DOHH2 (cell line): ENCODE measurements around the gene EBF3.

Experiments used
- H3F3A ChIP-seq: fragments of 200-600 bp; sonication (generic), shearing (Covaris generic); 2 replicates; pipeline ENCODE4 v1.6.0; 2016; ENCODE audit warnings: antibody characterized with exemption, mild to moderate bottlenecking; ENCODE audit not compliant: control insufficient read depth, insufficient read depth
- H3K27ac ChIP-seq: fragments of 200-600 bp; sonication (generic); 2 replicates; pipeline ENCODE4 v1.5.1; 2014; ENCODE audit warnings: low read depth, mild to moderate bottlenecking, low read length, moderate library complexity
- H3K27me3 ChIP-seq: fragments of 200-600 bp; sonication (generic); 2 replicates; pipeline ENCODE4 v1.6.1; 2014; ENCODE audit warnings: mild to moderate bottlenecking, low read length, mixed read lengths; ENCODE audit not compliant: control insufficient read depth
- H3K36me3 ChIP-seq: fragments of 200-600 bp; sonication (generic); 2 replicates; pipeline ENCODE4 v1.6.1; 2014; ENCODE audit warnings: mild to moderate bottlenecking, low read length, moderate library complexity, mixed read lengths; ENCODE audit not compliant: control insufficient read depth
- H3K4me1 ChIP-seq: fragments of 200-600 bp; sonication (generic); 2 replicates; pipeline ENCODE4 v1.6.1; 2014; ENCODE audit warnings: mild to moderate bottlenecking, low read length, mixed read lengths; ENCODE audit not compliant: control insufficient read depth
- H3K4me2 ChIP-seq: fragments of 200-600 bp; sonication (generic); 2 replicates; pipeline ENCODE4 v1.6.0; 2014; ENCODE audit warnings: mild to moderate bottlenecking, low read length, moderate library complexity
- H3K4me3 ChIP-seq: fragments of 200-600 bp; sonication (generic); 2 replicates; pipeline ENCODE4 v1.5.1; 2014; ENCODE audit warnings: mild to moderate bottlenecking, low read length, mixed read lengths
- H3K79me2 ChIP-seq: fragments of 200-600 bp; sonication (generic); 2 replicates; pipeline ENCODE4 v1.6.1; 2014; ENCODE audit warnings: mild to moderate bottlenecking, low read length, mixed read lengths; ENCODE audit not compliant: control insufficient read depth
- H3K9me2 ChIP-seq: fragments of 200-600 bp; sonication (generic); replicated peaks from 2 replicates; pipeline ENCODE4 v1.6.1; 2014; ENCODE audit warnings: mild to moderate bottlenecking, low read length, mixed read lengths; ENCODE audit not compliant: control insufficient read depth
- H3K9me3 ChIP-seq: fragments of 200-600 bp; sonication (generic); 2 replicates; pipeline ENCODE4 v1.6.1; 2014; ENCODE audit warnings: antibody characterized with exemption, low read length, mixed read lengths; ENCODE audit not compliant: control insufficient read depth, insufficient read depth
- H4K20me1 ChIP-seq: fragments of 200-600 bp; sonication (generic); 2 replicates; pipeline ENCODE4 v1.6.0; 2014; ENCODE audit warnings: low read depth, mild to moderate bottlenecking, antibody characterized with exemption, low read length, moderate library complexity; ENCODE audit not compliant: control insufficient read depth, insufficient read depth
- CTCF ChIP-seq: fragments of 200-600 bp; sonication (generic); IDR thresholded peaks from one replicate; pipeline ENCODE4 v1.5.1; 2014; ENCODE audit warnings: antibody characterized with exemption, mild to moderate bottlenecking, low read depth, low read length; ENCODE audit not compliant: poor library complexity, severe bottlenecking
- EZH2phosphoT487 ChIP-seq: fragments of 200-600 bp; sonication (generic); IDR thresholded peaks from 2 replicates; pipeline ENCODE4 v1.6.1; 2017; ENCODE audit warnings: borderline replicate concordance, mild to moderate bottlenecking, antibody characterized with exemption, low read length, moderate library complexity, mixed read lengths

EBF3 gene

GRCh38 chr10:129999140-129999539, 35.1 kb upstream of the EBF3 start:
- Histone ChIP-seq H4K20me1 (no peaks in the 10 kb centered on the region), H3K79me2 (no peaks in the 10 kb centered on the region)

GRCh38 chr10:129993621-129994020, 29.5 kb upstream of the EBF3 start:
- Histone ChIP-seq H4K20me1 (no peaks in the 10 kb centered on the region), H3K27ac (no peak overlapping the region), H3K36me3 (no peaks in the 10 kb centered on the region), H3K4me3 (no peak overlapping the region), H3K9me3 (no peaks in the 10 kb centered on the region), H3F3A (no peaks in the 10 kb centered on the region), H3K4me1 (no peaks in the 10 kb centered on the region), H3K79me2 (no peaks in the 10 kb centered on the region), H3K4me2 (no peak overlapping the region), H3K9me2 (no peaks in the 10 kb centered on the region; the same call in 1 of the 2 replicates), H3K27me3 (no peaks in the 10 kb centered on the region; the same call in 1 of the 2 replicates)
- TF ChIP-seq CTCF (no peak), EZH2phosphoT487 (no peak)

More at GRCh38 chr10:129999140-129999539, 35.1 kb upstream of the EBF3 start:
- Histone ChIP-seq H3K4me2 (no peak overlapping the region), H3K9me2 (no peaks in the 10 kb centered on the region; the same call in 1 of the 2 replicates), H3K36me3 (no peaks in the 10 kb centered on the region), H3K4me3 (no peak overlapping the region), H3K4me1 (no peaks in the 10 kb centered on the region), H3K27me3 (no peaks in the 10 kb centered on the region; the same call in 1 of the 2 replicates), H3F3A (no peaks in the 10 kb centered on the region), H3K27ac (no peak overlapping the region), H3K9me3 (no peaks in the 10 kb centered on the region)
- no peak for TF ChIP-seq EZH2phosphoT487
- TF ChIP-seq CTCF: no peak

GRCh38 chr10:129992356-129992755, 28.3 kb upstream of the EBF3 start:
- Histone ChIP-seq H3K4me2 (no peak overlapping the region), H3K27me3 (no peaks in the 10 kb centered on the region; the same call in 1 of the 2 replicates), H3K79me2 (no peaks in the 10 kb centered on the region), H3K36me3 (no peaks in the 10 kb centered on the region), H4K20me1 (no peaks in the 10 kb centered on the region), H3K4me3 (no peak overlapping the region), H3K4me1 (no peaks in the 10 kb centered on the region), H3K27ac (no peak overlapping the region), H3K9me2 (no peaks in the 10 kb centered on the region; the same call in 1 of the 2 replicates), H3K9me3 (no peaks in the 10 kb centered on the region), H3F3A (no peaks in the 10 kb centered on the region)
- TF ChIP-seq CTCF (no peak), EZH2phosphoT487 (no peak)
